ENCODE data around the gene PACRGL.

- TF ChIP-seq POLR2A (IDR thresholded peaks at IDR 0.05) (no peak), CTCF (IDR thresholded peaks at IDR 0.05) (no peak)
Measured at GRCh38 chr4:20696815-20697214, 3.4 kb upstream of the PACRGL start.
